ENCODE data around the gene LIMS1.
A peak's percentile ranks its signal among the peaks of the same experiment; 100 is the strongest.
"Not testable (repeated sequence)": the region's sequence is repeated elsewhere in the genome, so short reads cannot be mapped to it uniquely, and the experiment has no call there.

Gene LIMS1

GRCh38 chr2:108635630-108636354 lies 101.5 kb downstream of the LIMS1 start:
- DNase-seq: no peak

GRCh38 chr2:108637304-108637669 lies 103.0 kb downstream of the LIMS1 start:
- DNase-seq: peak; percentile 96 to 98

GRCh38 chr2:108640731-108641130 lies 106.5 kb downstream of the LIMS1 start:
- peak; percentile 42 to 66 for DNase-seq

GRCh38 chr2:108641756-108642155 lies 107.5 kb downstream of the LIMS1 start:
- no peak for DNase-seq

GRCh38 chr2:108643261-108643849 lies 109.1 kb downstream of the LIMS1 start:
- DNase-seq: no peak

- not testable (repeated sequence) for DNase-seq
Measured at GRCh38 chr2:108643862-108644261, 109.6 kb downstream of the LIMS1 start.

GRCh38 chr2:108644446-108644845 lies 110.2 kb downstream of the LIMS1 start:
- not testable (repeated sequence) for DNase-seq

- not testable (repeated sequence) for DNase-seq
Measured at GRCh38 chr2:108648796-108649195, 114.5 kb downstream of the LIMS1 start.

- DNase-seq: not testable (repeated sequence)
Measured at GRCh38 chr2:108650465-108650864, 116.2 kb downstream of the LIMS1 start.

- DNase-seq: not testable (repeated sequence)
Measured at GRCh38 chr2:108651468-108651867, 117.2 kb downstream of the LIMS1 start.

- peak; percentile 95 to 96 for DNase-seq
Measured at GRCh38 chr2:108652187-108652931, 118.1 kb downstream of the LIMS1 start.

GRCh38 chr2:108653425-108653824 lies 119.2 kb downstream of the LIMS1 start:
- not testable (repeated sequence) for DNase-seq

GRCh38 chr2:108653849-108654248 lies 119.6 kb downstream of the LIMS1 start:
- DNase-seq: not testable (repeated sequence)

- not testable (repeated sequence) for DNase-seq
Measured at GRCh38 chr2:108654521-108655125, 120.4 kb downstream of the LIMS1 start.

GRCh38 chr2:108655270-108655669 lies 121.0 kb downstream of the LIMS1 start:
- not testable (repeated sequence) for DNase-seq

- not testable (repeated sequence) for DNase-seq
Measured at GRCh38 chr2:108656282-108656681, 122.0 kb downstream of the LIMS1 start.

GRCh38 chr2:108657517-108657916 lies 123.2 kb downstream of the LIMS1 start:
- peak; percentile 24 to 28 for DNase-seq

GRCh38 chr2:108658553-108658952 lies 124.3 kb downstream of the LIMS1 start:
- not testable (repeated sequence) for DNase-seq

GRCh38 chr2:108661493-108661892 lies 127.2 kb downstream of the LIMS1 start:
- DNase-seq: not testable (repeated sequence)

GRCh38 chr2:108662207-108662612 lies 127.9 kb downstream of the LIMS1 start:
- DNase-seq: not testable (repeated sequence)

- DNase-seq: not testable (repeated sequence)
Measured at GRCh38 chr2:108663346-108663745, 129.1 kb downstream of the LIMS1 start.

GRCh38 chr2:108664089-108664488 lies 129.8 kb downstream of the LIMS1 start:
- DNase-seq: not testable (repeated sequence)

GRCh38 chr2:108664979-108665378 lies 130.7 kb downstream of the LIMS1 start:
- not testable (repeated sequence) for DNase-seq
